HepG2 (cell line): ENCODE measurements around the gene GRID1. TPM values are rescaled to one million over a fixed set of nuclear protein-coding genes. Genes with fewer than 3 reads are reported as not detected.
A peak's percentile ranks its signal among the peaks of the same experiment; 100 is the strongest.

ENCODE experiments used
- CCAR2 ChIP-seq: fragments of 200-400 bp; formaldehyde crosslinking; optimal IDR thresholded peaks from 2 replicates; pipeline ENCODE3; 2018; ENCODE audit warnings: low read depth, mild to moderate bottlenecking, low read length, moderate library complexity
- DDIT3 ChIP-seq: sonication (generic); formaldehyde crosslinking; IDR thresholded peaks from 2 replicates; pipeline ENCODE4 v1.4.0; 2020; ENCODE audit warnings: mild to moderate bottlenecking, missing genetic modification reagents
- DMAP1 ChIP-seq: IDR thresholded peaks from 2 replicates; pipeline ENCODE4 v1.6.1; 2016
- DPF2 ChIP-seq: sonication (generic); formaldehyde crosslinking; IDR thresholded peaks from 2 replicates; pipeline ENCODE4 v1.4.0; 2020; ENCODE audit warnings: mild to moderate bottlenecking, low read depth, missing genetic modification reagents, borderline replicate concordance
- GMEB2 ChIP-seq: IDR thresholded peaks from 2 replicates; pipeline ENCODE4 v1.6.1; 2016; ENCODE audit warnings: missing biosample characterization, missing genetic modification reagents, low read depth
- GTF3A ChIP-seq: sonication (generic); formaldehyde crosslinking; conservative IDR thresholded peaks from 2 replicates; pipeline ENCODE4 v1.4.0; 2020; ENCODE audit warnings: mild to moderate bottlenecking, missing genetic modification reagents
- JUN ChIP-seq: sonication (generic); formaldehyde crosslinking; IDR thresholded peaks from 2 replicates; pipeline ENCODE4 v1.4.0; 2020; ENCODE audit warnings: mild to moderate bottlenecking, missing genetic modification reagents
- NCOR1 ChIP-seq: fragments of 200-600 bp; sonication (generic); IDR thresholded peaks from 2 replicates; pipeline ENCODE4 v1.7.0; 2017; ENCODE audit warnings: antibody characterized with exemption, low read length, borderline replicate concordance
- NFYC ChIP-seq: IDR thresholded peaks from 2 replicates; pipeline ENCODE4 v1.6.1; 2016; ENCODE audit warnings: missing genetic modification reagents, missing compliant biosample characterization
- NONO ChIP-seq, 2 experiments: fragments of 450-650 bp in 1 of 2; sonication (generic) in 1 of 2; formaldehyde crosslinking in 1 of 2; IDR thresholded peaks in 1 of 2; conservative IDR thresholded peaks in 1 of 2; 2 replicates each; pipeline versions ENCODE4 v1.6.1 to v1.8.0; 2017 to 2022; ENCODE audit warnings: mild to moderate bottlenecking in 1 of 2, missing genetic modification reagents in 1 of 2, moderate library complexity in 1 of 2
- POLR2AphosphoS2 ChIP-seq: IDR thresholded peaks from 2 replicates; pipeline ENCODE4 v1.6.1; 2011; ENCODE audit warnings: low read depth, low read length, improper control_type of control experiment
- SATB2 ChIP-seq: sonication (generic); formaldehyde crosslinking; IDR thresholded peaks from 2 replicates; pipeline ENCODE4 v1.5.0; 2020; ENCODE audit warnings: missing genetic modification reagents
- SIX1 ChIP-seq: sonication (generic); formaldehyde crosslinking; IDR thresholded peaks from 2 replicates; pipeline ENCODE4 v1.4.0; 2020; ENCODE audit warnings: missing genetic modification reagents, borderline replicate concordance
- SMARCC2 ChIP-seq: fragments of 450-650 bp; IDR thresholded peaks from 2 replicates; pipeline ENCODE4 v1.6.1; 2017; ENCODE audit warnings: antibody characterized with exemption, mild to moderate bottlenecking
- TEAD3 ChIP-seq: optimal IDR thresholded peaks from 2 replicates; pipeline ENCODE3; 2016; ENCODE audit warnings: borderline replicate concordance
- U2AF2 ChIP-seq: fragments of 200-400 bp; formaldehyde crosslinking; IDR thresholded peaks from 2 replicates; pipeline ENCODE4 v1.6.1; 2017; ENCODE audit warnings: low read depth, mild to moderate bottlenecking, low read length
- ZFP41 ChIP-seq: sonication (generic); formaldehyde crosslinking; IDR thresholded peaks from 2 replicates; pipeline ENCODE4 v1.4.0; 2020; ENCODE audit warnings: mild to moderate bottlenecking, missing genetic modification reagents, borderline replicate concordance
- ZNF253 ChIP-seq: sonication (generic); formaldehyde crosslinking; IDR thresholded peaks from 2 replicates; pipeline ENCODE4 v1.8.0; 2022; ENCODE audit warnings: mild to moderate bottlenecking, missing genetic modification reagents, borderline replicate concordance
- ZNF260 ChIP-seq: sonication (generic); formaldehyde crosslinking; IDR thresholded peaks from 2 replicates; pipeline ENCODE4 v1.4.0; 2020; ENCODE audit warnings: missing genetic modification reagents, low read depth, mild to moderate bottlenecking, borderline replicate concordance
- ZNF577 ChIP-seq: sonication (generic); formaldehyde crosslinking; IDR thresholded peaks from 2 replicates; pipeline ENCODE4 v1.4.0; 2020; ENCODE audit warnings: mild to moderate bottlenecking, low read depth, missing genetic modification reagents, borderline replicate concordance
- ZNF891 ChIP-seq: sonication (generic); formaldehyde crosslinking; IDR thresholded peaks from 2 replicates; pipeline ENCODE4 v1.5.0; 2020; ENCODE audit warnings: mild to moderate bottlenecking, missing genetic modification reagents
- polyA plus RNA-seq, 8 experiments: library from polyadenylated mRNA; depleted of rRNA in 3 of 8; stranded (reverse) in 7 of 8; unstranded in 1 of 8; fragments of >200 nt; fragmentation: Illumina TruSeq in 4 of 8; extraction: Trizol in 4 of 8; gene quantifications; 2 replicates each; pipeline versions ENCODE4 v1.2.1 to v1.2.3, GENCODE V29; 2011 to 2016; ENCODE audit warnings: low read depth in 4 of 8, missing spikeins in 1 of 8, mixed read lengths in 1 of 8; ENCODE audit not compliant: insufficient read depth in 1 of 8
- total RNA-seq, 5 experiments: library from RNA; depleted of rRNA; stranded (reverse); fragments of >200 nt; fragmentation: Illumina TruSeq; extraction: Trizol; gene quantifications; 2 replicates each; pipeline ENCODE4 v1.2.3, GENCODE V29; 2016; ENCODE audit warnings: low read depth in 1 of 5
- TF ChIP-seq, protein P1 (sequence below): IDR thresholded peaks from 2 replicates; pipeline ENCODE4 v1.6.1; 2016; ENCODE audit warnings: low read depth, control low read depth
- TF ChIP-seq, protein P2 (sequence below): sonication (generic); formaldehyde crosslinking; IDR thresholded peaks from 2 replicates; pipeline ENCODE4 v1.9.0; 2021; ENCODE audit warnings: missing genetic modification reagents, borderline replicate concordance
- TF ChIP-seq, protein P3 (sequence below): sonication (generic); formaldehyde crosslinking; IDR thresholded peaks from 2 replicates; pipeline ENCODE4 v1.4.0; 2020; ENCODE audit warnings: low read depth, mild to moderate bottlenecking, missing genetic modification reagents

The GRID1 gene
- total and polyA plus RNA-seq, 2 of the 13 experiments (the other 11 are each of a cell fraction or from before 2014, with no cell fraction given) = 0.05 TPM; not detected in 1

DNA sequence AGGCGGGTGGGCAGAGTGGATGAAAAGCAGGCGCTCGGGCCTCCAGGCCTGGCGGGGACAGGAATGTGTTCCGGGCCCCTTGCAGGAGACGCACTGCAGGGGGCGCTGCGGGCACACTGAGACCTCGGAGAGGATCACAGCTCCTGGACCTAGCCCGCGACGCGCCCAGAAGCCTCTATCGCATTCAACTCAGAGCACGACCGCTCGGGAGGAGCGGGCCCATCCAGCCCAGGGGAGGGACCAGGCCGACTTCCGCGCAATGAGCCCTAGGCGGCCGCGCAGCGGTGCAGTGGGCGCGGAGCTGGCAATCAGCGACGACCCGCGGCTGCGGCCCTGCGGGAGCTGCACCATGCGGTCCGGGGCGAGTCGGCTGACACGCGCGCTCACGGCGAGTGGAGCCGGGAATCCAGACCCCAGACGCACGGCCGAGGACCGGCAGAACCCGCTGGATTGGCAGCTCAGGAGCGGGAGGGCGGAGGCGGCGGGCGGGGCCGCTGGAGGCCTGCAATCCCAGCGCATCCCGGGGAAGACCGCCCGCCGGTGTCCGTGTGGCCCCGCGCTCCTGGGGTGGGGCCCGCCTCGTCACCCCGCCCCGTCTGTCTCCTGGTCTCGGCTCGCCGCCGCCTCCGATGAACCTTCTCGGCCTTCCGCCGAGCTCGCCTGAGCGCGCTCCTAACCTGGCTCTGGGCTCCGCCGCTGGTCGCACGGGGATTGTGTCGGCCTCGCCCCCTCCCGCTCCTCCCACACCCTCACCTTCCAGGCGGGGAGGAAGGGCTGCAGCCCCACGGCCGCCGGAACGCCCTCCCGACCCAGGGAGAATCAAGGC, 33.5 kb upstream of the GRID1 start (continued):
- TF ChIP-seq DPF2 = no peak
- TF ChIP-seq SMARCC2 = no peak
- TF ChIP-seq NONO (IDR thresholded peaks at IDR 0.05) = no peak
- TF ChIP-seq NONO (CRISPR knock-in tag; conservative IDR thresholded peaks at IDR 0.05) = peak; percentile 75
- no peak for TF ChIP-seq SATB2 (CRISPR knock-in tag)
- no peak for TF ChIP-seq GMEB2 (CRISPR knock-in tag)
- TF ChIP-seq ZNF260 (CRISPR knock-in tag) = 0 out of 2 replicates have a peak, but pooled peaks have one; percentile 33
- no peak for TF ChIP-seq ZNF577 (CRISPR knock-in tag)
- peak; percentile 21 for TF ChIP-seq NFYC (CRISPR knock-in tag)
- TF ChIP-seq DDIT3 = no peak
- TF ChIP-seq CCAR2 = no peak
- TF ChIP-seq, protein P1, sequence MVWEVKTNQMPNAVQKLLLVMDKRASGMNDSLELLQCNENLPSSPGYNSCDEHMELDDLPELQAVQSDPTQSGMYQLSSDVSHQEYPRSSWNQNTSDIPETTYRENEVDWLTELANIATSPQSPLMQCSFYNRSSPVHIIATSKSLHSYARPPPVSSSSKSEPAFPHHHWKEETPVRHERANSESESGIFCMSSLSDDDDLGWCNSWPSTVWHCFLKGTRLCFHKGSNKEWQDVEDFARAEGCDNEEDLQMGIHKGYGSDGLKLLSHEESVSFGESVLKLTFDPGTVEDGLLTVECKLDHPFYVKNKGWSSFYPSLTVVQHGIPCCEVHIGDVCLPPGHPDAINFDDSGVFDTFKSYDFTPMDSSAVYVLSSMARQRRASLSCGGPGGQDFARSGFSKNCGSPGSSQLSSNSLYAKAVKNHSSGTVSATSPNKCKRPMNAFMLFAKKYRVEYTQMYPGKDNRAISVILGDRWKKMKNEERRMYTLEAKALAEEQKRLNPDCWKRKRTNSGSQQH (CRISPR knock-in tag) = no peak
- TF ChIP-seq ZNF253 (CRISPR knock-in tag) = peak; percentile 93
- TF ChIP-seq DMAP1 (CRISPR knock-in tag) = peak; percentile 79
- TF ChIP-seq SIX1 (CRISPR knock-in tag) = no peak
- peak; percentile 88; the same call in 1 of the 2 replicates for TF ChIP-seq GTF3A (CRISPR knock-in tag)
- TF ChIP-seq U2AF2 = no peak
- TF ChIP-seq POLR2AphosphoS2 = no peak
- no peak; the same call in 1 of the 2 replicates for TF ChIP-seq ZFP41 (CRISPR knock-in tag)
- TF ChIP-seq, protein P2, sequence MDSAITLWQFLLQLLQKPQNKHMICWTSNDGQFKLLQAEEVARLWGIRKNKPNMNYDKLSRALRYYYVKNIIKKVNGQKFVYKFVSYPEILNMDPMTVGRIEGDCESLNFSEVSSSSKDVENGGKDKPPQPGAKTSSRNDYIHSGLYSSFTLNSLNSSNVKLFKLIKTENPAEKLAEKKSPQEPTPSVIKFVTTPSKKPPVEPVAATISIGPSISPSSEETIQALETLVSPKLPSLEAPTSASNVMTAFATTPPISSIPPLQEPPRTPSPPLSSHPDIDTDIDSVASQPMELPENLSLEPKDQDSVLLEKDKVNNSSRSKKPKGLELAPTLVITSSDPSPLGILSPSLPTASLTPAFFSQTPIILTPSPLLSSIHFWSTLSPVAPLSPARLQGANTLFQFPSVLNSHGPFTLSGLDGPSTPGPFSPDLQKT = no peak
- TF ChIP-seq NCOR1 = 0 out of 2 replicates have a peak, but pooled peaks have one; percentile 11
- TF ChIP-seq, protein P3, sequence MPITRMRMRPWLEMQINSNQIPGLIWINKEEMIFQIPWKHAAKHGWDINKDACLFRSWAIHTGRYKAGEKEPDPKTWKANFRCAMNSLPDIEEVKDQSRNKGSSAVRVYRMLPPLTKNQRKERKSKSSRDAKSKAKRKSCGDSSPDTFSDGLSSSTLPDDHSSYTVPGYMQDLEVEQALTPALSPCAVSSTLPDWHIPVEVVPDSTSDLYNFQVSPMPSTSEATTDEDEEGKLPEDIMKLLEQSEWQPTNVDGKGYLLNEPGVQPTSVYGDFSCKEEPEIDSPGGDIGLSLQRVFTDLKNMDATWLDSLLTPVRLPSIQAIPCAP (CRISPR knock-in tag) = peak; percentile 80; the same call in 1 of the 2 replicates
- TF ChIP-seq TEAD3 (CRISPR knock-in tag) = peak; percentile 95
- TF ChIP-seq JUN = 0 out of 2 replicates have a peak, but pooled peaks have one; percentile 10
- no peak for TF ChIP-seq ZNF891 (CRISPR knock-in tag)
